Activated T-cell treated with anti-CD3 and anti-CD28 coated beads, Interleukin-2, amount 50 U/mL, for 4 hours (primary cell): ENCODE results near the gene PELI2. TPM values are rescaled to one million over a fixed set of nuclear protein-coding genes. Genes with fewer than 3 reads are reported as not detected.

Experiments
- ATAC-seq, 2 donors: fragments of 200-7000 bp; cut with Tn5 transposase; one replicate each; pipeline ENCODE4 v1.10.0; 2021
- DNase-seq: peaks from one replicate; pipeline ENCODE4 v3.0.0-alpha.2; 2020
- H3K27me3 Mint-ChIP-seq: one replicate; pipeline ENCODE4 v1.8.0; 2021; ENCODE audit warnings: low read depth, mixed read lengths
- H3K36me3 Mint-ChIP-seq: one replicate; pipeline ENCODE4 v1.8.0; 2022; ENCODE audit warnings: mixed read lengths; ENCODE audit not compliant: insufficient read depth
- H3K4me1 Mint-ChIP-seq: one replicate; pipeline ENCODE4 v1.8.0; 2021; ENCODE audit warnings: low read depth, mixed read lengths
- H3K4me3 Mint-ChIP-seq: one replicate; pipeline ENCODE4 v1.8.0; 2021; ENCODE audit warnings: mild to moderate bottlenecking, moderate library complexity, mixed read lengths
- H3K9me3 Mint-ChIP-seq: one replicate; pipeline ENCODE4 v1.8.0; 2021; ENCODE audit warnings: mixed read lengths
- total RNA-seq, 3 donors: library from RNA; stranded (reverse); gene quantifications; one replicate each; pipeline ENCODE4 v1.2.1, GENCODE V29; 2021

Gene PELI2
- total RNA-seq, 3 donors from 2014 or later = 1.4 to 4.2 (median 2.3) TPM

GRCh38 chr14:56144176-56144575 lies 26.0 kb downstream of the PELI2 start:
- Mint-ChIP-seq H3K4me3 (no peak overlapping the region), H3K36me3 (peaks cover 8% of the 10 kb centered on the region), H3K9me3 (no peaks in the 10 kb centered on the region), H3K4me1 (peaks cover 48% of the 10 kb centered on the region), H3K27me3 (peaks cover 3% of the 10 kb centered on the region)
- DNase-seq = no peak
- ATAC-seq = no peak

DNA sequence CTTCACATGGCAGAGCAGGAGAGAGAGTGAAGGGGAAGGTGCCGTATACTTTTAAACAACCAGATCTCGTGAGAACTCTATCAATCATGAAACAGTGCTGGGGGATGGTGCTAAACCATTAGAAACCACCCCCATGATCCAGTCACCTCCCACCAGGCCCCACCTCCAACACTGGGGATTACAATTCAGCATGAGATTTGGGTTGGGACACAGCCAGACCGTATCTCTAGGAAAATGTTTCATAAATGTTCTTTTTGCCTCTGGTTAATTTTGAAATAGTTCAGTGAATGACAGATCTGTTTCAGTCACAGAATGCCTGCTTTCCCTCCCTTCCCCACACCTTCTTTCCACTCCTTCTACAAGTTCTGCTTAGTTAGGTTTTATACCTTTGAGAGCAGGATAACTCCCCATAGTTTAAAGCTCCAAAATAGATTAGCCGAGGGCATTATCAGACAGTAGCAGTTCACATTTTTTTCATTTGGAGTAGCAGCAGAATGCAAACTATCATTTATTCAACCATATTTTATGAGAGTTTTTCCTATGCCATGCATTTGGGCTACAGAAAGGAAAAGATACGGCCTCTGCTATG lies 27.1 kb downstream of the PELI2 start:
- Mint-ChIP-seq H3K4me1 (peaks cover 50% of the 10 kb centered on the region), H3K27me3 (peaks cover 3% of the 10 kb centered on the region), H3K36me3 (peaks cover 8% of the 10 kb centered on the region), H3K9me3 (no peaks in the 10 kb centered on the region), H3K4me3 (no peak overlapping the region)
- ATAC-seq (no peak), DNase-seq (no peak)

- Mint-ChIP-seq H3K36me3 (peaks cover 7% of the 10 kb centered on the region), H3K9me3 (no peaks in the 10 kb centered on the region), H3K27me3 (peaks cover 3% of the 10 kb centered on the region), H3K4me3 (no peak overlapping the region), H3K4me1 (peaks cover 46% of the 10 kb centered on the region)
- peak; percentile 34 to 69 for ATAC-seq
- DNase-seq = no peak
These were observed 27.8 kb downstream of the PELI2 start for GRCh38 chr14:56145965-56146364.

DNA sequence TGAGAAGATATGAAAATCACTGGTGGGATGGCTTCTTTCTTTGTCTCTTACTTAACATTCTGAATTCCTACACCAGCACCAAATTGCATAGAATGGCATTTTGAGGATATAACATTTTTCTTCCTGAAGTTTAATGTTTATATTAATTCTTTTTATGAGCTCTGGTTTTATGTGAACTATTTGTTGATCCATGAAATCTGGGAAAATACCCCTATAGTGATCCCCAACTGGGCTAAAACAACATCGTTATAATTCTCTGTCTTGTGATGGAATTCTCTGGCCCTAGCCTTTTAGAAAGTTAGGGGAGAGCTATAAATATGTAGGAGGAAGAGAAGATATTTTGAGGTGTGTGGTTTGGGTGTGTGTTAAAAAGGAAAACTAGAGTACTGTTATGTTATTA lies 29.2 kb downstream of the PELI2 start:
- H3K9me3 Mint-ChIP-seq = no peaks in the 10 kb centered on the region
- peaks cover 4% of the 10 kb centered on the region for H3K27me3 Mint-ChIP-seq
- DNase-seq = no peak
- ATAC-seq = no peak
- peaks cover 5% of the 10 kb centered on the region for H3K36me3 Mint-ChIP-seq
- no peak overlapping the region for H3K4me3 Mint-ChIP-seq
- H3K4me1 Mint-ChIP-seq = peaks cover 49% of the 10 kb centered on the region

DNA sequence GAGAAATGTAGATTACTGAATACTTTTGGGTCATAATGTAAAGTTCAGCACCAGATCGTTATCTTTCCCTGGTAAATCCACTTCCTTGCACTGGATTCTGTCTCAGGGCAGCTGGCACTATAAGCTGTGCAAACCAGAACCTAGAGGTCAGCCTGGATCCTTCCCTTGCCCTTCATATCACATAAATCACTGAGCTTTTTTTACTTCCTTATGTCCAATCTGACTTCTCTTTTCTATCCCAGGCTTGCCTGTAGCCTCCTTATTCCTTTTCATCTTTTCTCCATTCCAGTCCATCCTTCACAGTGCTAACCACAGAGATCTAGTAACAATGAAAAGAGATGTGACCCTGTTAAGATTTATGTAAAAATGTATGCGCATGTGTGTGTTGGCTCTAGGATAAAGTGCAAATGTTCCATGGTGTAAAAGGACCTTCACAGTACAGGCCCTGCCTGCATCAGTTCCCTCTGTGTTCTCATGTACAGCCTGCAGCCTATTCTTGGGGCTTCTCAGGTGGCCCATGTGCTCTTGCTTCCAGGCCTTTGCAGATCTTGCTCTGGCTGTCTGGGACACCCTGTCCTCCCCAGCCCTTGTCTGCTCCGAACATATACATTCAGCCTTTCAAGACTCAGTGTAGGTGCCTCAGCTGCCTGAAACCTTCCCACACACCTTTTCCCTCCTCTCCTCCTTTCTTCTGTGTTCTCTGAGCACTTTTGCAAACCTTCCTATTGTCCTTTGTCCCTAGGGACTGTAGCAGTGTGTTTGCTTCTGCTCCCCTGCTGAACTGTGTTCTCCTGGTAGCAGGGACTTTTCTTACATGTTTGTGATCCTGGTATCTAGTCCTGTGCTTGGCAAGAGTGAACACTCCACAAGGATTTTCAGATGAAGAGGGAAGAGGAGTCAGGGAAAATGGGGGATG lies 30.0 kb downstream of the PELI2 start:
- H3K4me1 Mint-ChIP-seq = peaks cover 48% of the 10 kb centered on the region
- DNase-seq (no peak), ATAC-seq (no peak)
- H3K36me3 Mint-ChIP-seq = peaks cover 5% of the 10 kb centered on the region
- H3K27me3 Mint-ChIP-seq = peaks cover 4% of the 10 kb centered on the region
- no peak overlapping the region for H3K4me3 Mint-ChIP-seq
- no peaks in the 10 kb centered on the region for H3K9me3 Mint-ChIP-seq

DNA sequence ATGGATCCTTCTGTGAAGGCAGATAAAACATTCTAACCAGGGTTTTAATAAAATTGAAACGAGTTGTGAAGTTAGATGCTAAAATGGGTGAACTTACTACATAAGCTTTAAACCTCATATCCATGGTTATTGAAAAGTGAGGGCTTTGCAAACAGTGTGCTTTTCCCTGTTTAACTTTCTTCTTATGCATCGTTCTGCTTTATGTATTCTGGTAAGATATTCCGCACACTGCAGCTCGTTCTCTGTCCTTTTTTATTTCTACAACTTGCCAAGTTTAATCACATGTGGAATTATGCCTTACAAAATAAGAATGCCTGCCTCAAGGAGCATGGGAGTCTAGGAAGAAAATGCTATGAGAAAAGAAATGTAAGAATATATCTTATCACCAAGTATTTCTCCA lies 30.9 kb downstream of the PELI2 start:
- Mint-ChIP-seq H3K9me3 (no peaks in the 10 kb centered on the region), H3K36me3 (peaks cover 5% of the 10 kb centered on the region), H3K27me3 (peaks cover 4% of the 10 kb centered on the region), H3K4me3 (no peak overlapping the region), H3K4me1 (peaks cover 48% of the 10 kb centered on the region)
- ATAC-seq = no peak
- DNase-seq = no peak

DNA sequence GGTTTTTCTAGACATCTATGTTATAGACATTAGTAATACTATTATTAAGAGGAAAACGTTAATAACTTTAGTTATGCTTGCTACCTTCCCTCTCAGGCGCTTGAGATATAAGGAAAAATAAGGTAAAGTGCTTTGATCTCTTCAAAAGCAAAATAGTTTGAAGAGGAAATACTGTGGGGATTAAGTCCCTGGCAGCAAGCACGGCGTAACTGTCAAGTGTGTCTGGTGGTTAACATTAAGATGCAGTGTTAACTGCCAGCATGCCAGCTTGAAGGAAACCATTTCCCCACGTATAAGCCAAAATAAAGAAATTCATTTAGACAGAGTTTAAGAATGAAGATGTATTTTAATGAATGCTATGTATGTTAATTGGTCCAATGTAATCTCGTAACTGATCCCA lies 31.8 kb downstream of the PELI2 start:
- Mint-ChIP-seq H3K4me3 (no peak overlapping the region), H3K9me3 (no peaks in the 10 kb centered on the region), H3K36me3 (peaks cover 5% of the 10 kb centered on the region), H3K4me1 (peaks cover 47% of the 10 kb centered on the region), H3K27me3 (peaks cover 4% of the 10 kb centered on the region)
- no peak for DNase-seq
- no peak for ATAC-seq

GRCh38 chr14:56150645-56151345 lies 32.6 kb downstream of the PELI2 start:
- no peak overlapping the region for H3K4me3 Mint-ChIP-seq
- no peaks in the 10 kb centered on the region for H3K9me3 Mint-ChIP-seq
- H3K4me1 Mint-ChIP-seq = peaks cover 43% of the 10 kb centered on the region
- peaks cover 5% of the 10 kb centered on the region for H3K36me3 Mint-ChIP-seq
- no peak for DNase-seq
- peak; percentile 44 to 60 for ATAC-seq
- peaks cover 4% of the 10 kb centered on the region for H3K27me3 Mint-ChIP-seq

- Mint-ChIP-seq H3K36me3 (no peaks in the 10 kb centered on the region), H3K27me3 (peaks cover 2% of the 10 kb centered on the region), H3K9me3 (no peaks in the 10 kb centered on the region), H3K4me3 (no peak overlapping the region), H3K4me1 (peaks cover 30% of the 10 kb centered on the region)
- DNase-seq (no peak), ATAC-seq (no peak)
These were observed 34.0 kb downstream of the PELI2 start for GRCh38 chr14:56152221-56152620.

GRCh38 chr14:56153267-56153666 lies 35.1 kb downstream of the PELI2 start:
- H3K4me1 Mint-ChIP-seq = peaks cover 22% of the 10 kb centered on the region
- H3K4me3 Mint-ChIP-seq = no peak overlapping the region
- H3K36me3 Mint-ChIP-seq = no peaks in the 10 kb centered on the region
- ATAC-seq (no peak), DNase-seq (no peak)
- H3K27me3 Mint-ChIP-seq = peaks cover 2% of the 10 kb centered on the region
- H3K9me3 Mint-ChIP-seq = no peaks in the 10 kb centered on the region

GRCh38 chr14:56154321-56154720 lies 36.1 kb downstream of the PELI2 start:
- ATAC-seq (no peak), DNase-seq (no peak)
- Mint-ChIP-seq H3K4me1 (peaks cover 14% of the 10 kb centered on the region), H3K9me3 (peaks cover 3% of the 10 kb centered on the region), H3K36me3 (no peaks in the 10 kb centered on the region), H3K4me3 (no peak overlapping the region), H3K27me3 (peaks cover 2% of the 10 kb centered on the region)

GRCh38 chr14:56156096-56156495 lies 37.9 kb downstream of the PELI2 start:
- peaks cover 2% of the 10 kb centered on the region for H3K27me3 Mint-ChIP-seq
- DNase-seq (no peak), ATAC-seq (no peak)
- H3K36me3 Mint-ChIP-seq = no peaks in the 10 kb centered on the region
- peaks cover 12% of the 10 kb centered on the region for H3K4me1 Mint-ChIP-seq
- H3K9me3 Mint-ChIP-seq = peaks cover 3% of the 10 kb centered on the region
- no peak overlapping the region for H3K4me3 Mint-ChIP-seq

DNA sequence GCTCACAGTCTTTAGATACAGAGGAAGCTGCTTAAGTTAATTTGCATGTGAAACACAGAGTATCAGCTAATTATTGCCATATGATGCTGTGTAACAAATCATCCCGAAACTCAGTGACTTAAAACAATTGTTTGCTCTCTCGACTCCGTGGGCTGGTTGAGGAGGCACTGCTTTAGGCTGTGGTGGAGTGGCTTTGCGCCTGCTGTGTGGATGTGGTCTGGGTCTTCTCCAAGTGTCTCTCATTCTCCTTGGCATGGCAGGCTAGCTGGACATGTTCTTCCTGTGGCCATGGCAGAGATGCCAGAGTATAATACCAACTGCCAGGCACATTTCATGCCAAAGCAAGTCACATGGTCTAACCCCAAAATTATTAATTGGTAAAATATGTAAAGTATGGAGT lies 40.9 kb downstream of the PELI2 start:
- H3K4me1 Mint-ChIP-seq = peaks cover 7% of the 10 kb centered on the region
- H3K36me3 Mint-ChIP-seq = peaks cover 1% of the 10 kb centered on the region
- DNase-seq = no peak
- no peak for ATAC-seq
- H3K27me3 Mint-ChIP-seq = no peaks in the 10 kb centered on the region
- no peak overlapping the region for H3K4me3 Mint-ChIP-seq
- H3K9me3 Mint-ChIP-seq = peaks cover 19% of the 10 kb centered on the region

DNA sequence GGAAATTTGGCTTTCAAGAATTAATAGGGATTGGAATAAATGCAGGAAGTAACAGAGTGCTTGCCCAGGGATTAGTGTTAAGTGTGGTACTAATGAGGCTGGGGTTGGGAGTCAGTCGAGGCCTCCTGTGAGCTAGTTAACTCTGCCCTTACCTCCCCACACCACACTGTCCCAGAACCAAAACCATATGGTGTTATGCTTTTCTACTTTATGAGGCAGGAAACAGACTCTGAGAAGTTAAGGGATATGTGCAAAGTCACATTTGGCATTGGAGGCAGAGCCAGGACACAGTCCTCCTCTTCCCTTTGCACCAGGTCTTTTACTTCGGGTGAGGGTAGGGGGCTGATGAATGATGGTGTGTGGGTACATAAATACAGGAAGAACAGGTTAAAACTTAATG lies 41.9 kb downstream of the PELI2 start:
- H3K4me3 Mint-ChIP-seq = no peak overlapping the region
- no peak for DNase-seq
- peaks cover 30% of the 10 kb centered on the region for H3K9me3 Mint-ChIP-seq
- H3K4me1 Mint-ChIP-seq = peaks cover 5% of the 10 kb centered on the region
- H3K36me3 Mint-ChIP-seq = peaks cover 7% of the 10 kb centered on the region
- no peaks in the 10 kb centered on the region for H3K27me3 Mint-ChIP-seq
- ATAC-seq = no peak
